Epithelial cell of prostate (primary cell): Measurements from ENCODE around the gene ZNF469.

Source experiments
- DNase-seq: peaks from one replicate; pipeline ENCODE4 v3.0.0-alpha.2; 2011; ENCODE audit warnings: low read depth, low spot score
- H3K27ac ChIP-seq: fragments of 450-650 bp; 2 replicates; pipeline ENCODE4 v1.5.1; 2017; ENCODE audit warnings: mild to moderate bottlenecking

Gene ZNF469

DNA sequence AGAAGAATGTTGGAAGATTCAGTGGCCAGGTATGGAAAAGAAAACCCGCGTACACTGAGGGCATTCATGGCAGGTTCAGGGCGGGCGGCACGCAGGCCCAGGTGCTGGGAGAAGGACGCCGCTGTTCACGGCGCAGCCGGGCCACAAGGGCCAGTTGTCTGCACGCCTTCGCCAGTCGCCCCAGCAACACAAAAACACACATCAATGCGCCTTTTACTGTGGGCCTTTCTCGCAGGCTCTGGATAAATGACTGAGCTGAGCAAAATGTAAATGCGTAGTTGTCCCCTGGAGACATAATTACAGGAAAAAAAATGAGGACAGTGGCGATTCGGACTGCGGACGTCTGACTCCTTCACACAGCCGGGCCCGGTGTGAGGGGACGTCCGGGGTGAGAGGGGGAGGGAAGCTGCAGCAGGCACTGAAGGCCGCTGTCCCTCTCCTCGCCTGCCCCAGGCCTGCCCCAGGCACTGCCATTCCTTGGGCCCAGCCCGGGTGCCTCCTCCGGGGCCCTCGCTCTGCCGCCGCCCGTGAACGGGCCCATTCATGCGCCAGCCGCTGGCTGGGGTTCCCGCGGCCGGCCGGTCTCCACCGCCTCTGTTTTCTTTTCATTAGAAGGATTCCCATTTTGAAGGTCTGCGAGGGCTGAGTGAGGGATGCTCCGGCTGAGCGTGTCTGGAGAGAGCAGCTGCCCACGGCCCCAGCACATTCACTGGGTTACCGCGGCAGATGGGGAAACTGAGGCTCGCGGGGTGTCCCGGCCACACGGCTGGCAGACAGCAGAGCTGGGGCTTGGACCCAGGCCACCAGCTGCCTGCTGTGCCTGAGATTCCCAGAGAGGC, 6.5 kb upstream of the ZNF469 start:
- no peak for DNase-seq
- no peak overlapping the region for H3K27ac ChIP-seq

GRCh38 chr16:88376835-88377726, 5.7 kb upstream of the ZNF469 start:
- no peak for DNase-seq
- H3K27ac ChIP-seq, result no peak overlapping the region

DNA sequence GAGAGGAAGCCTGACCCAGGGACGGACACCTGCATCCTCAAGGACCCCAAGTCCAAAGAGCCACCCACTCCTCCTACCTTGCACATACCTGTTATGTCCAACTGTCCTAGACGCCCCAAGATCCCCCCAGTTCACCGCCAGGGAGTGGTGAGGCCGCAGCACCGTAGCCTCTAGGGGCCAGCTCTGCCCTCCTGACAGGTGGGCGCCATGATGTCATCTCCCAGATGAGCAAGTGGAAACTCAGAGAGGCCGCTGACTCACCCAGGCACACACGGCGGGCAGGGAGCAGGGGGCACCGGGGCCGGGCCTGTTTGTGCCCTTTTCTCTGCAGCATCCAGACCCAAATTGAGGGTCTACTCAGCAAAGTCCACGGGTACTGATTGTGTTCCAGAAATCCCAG, 4.8 kb upstream of the ZNF469 start:
- DNase-seq, result no peak
- H3K27ac ChIP-seq, result no peak overlapping the region

DNA sequence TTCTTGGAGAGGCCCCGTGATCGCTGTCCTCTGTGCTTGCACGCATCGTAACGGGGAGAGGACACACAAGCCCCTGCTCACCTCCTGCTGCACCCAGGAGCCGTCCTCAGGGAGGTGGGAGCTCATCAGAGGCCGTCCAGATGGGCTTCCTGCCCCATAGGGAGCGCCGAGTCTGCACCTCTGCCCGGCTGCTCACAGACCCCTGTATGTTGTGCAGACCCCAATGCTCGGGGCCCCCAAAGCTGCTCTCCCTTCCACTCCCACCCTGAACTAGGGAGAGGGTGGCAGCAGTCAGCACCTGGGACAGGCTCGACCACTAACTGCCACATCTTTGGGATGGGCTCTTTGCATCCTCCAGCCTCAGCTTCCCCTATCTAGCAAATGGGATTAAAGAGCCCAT, 4.4 kb upstream of the ZNF469 start:
- DNase-seq, result no peak
- H3K27ac ChIP-seq, result no peak overlapping the region

DNA sequence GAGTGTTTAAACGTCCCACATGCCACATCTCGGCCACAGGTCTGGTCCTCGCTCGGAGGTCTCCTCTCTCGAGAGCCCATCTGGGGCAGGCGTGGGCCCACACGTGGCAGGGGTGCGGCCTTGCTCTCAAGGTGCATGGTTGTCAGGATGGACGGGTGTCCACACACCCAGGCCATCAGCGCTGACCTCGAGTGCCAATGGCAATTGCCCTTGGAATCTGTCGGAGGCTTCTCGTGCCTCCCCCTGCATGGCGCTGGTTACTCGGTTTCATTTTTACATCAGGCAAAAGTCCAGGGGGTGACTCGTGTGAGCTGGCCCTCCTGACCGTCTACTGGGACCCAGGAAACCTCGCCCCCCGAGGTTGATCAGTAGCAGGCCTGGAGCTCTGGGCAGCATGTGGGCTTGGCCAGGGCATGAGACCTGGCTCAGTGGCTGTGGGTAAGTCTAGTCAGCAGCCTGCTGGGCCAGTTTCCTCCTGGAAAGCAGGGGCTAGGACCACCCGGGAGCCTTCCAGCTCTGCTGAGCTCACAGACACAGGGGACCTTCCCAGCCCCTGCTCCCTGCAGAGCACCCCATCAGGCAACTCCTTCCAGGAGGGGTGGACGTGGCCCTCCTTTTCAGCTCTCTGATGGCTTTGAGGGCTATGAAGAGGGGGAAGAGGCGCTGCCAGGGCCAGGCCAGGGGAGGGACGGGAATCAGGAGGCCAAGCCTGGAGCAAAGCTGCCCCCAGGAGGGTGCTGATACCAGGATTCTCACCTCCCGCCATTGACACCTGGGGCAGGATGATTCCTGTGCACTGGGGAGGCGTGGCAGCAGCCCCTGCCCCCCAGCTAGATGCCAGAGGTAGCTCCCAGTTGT, 3.7 kb upstream of the ZNF469 start:
- no peak overlapping the region for H3K27ac ChIP-seq
- no peak for DNase-seq

- no peak overlapping the region for H3K27ac ChIP-seq
- DNase-seq, result no peak
Observed at GRCh38 chr16:88379694-88380040, 3.1 kb upstream of the ZNF469 start.

DNA sequence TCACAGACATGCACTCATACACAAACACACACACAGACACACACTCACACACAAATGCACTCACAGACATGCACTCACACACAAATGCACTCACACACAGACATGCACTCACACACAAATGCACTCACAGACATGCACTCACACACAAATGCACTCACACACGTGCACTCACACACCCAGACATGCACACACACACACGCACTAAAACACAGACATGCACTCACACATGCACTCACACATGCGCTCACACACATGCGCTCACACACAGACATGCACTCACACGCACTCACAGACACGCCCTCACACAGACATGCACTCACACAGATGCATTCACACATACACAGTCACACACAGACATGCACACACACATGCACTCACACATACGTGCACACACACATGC, 2.7 kb upstream of the ZNF469 start:
- DNase-seq, result no peak
- H3K27ac ChIP-seq, result no peak overlapping the region

DNA sequence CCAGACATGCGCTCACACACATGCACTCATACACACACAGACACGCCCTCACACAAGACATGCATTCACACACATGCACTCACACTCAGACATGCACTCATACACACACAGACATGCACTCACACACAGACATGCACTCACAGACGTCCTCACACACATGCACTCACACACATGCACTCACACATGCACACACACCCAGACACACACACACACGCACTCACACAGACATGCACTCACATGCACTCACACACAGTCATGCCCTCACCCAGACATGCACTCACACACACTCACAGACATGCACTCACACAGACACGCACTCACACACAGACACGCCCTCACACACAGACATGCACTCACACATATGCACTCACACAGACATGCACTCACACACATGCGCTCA, 2.1 kb upstream of the ZNF469 start:
- no peak for DNase-seq

GRCh38 chr16:88381820-88382451, 823 bp upstream of the ZNF469 start:
- H3K27ac ChIP-seq, result no peak overlapping the region
- DNase-seq, result no peak

More for the DNA sequence above, 2.1 kb upstream of the ZNF469 start:
- no peak overlapping the region for H3K27ac ChIP-seq

DNA sequence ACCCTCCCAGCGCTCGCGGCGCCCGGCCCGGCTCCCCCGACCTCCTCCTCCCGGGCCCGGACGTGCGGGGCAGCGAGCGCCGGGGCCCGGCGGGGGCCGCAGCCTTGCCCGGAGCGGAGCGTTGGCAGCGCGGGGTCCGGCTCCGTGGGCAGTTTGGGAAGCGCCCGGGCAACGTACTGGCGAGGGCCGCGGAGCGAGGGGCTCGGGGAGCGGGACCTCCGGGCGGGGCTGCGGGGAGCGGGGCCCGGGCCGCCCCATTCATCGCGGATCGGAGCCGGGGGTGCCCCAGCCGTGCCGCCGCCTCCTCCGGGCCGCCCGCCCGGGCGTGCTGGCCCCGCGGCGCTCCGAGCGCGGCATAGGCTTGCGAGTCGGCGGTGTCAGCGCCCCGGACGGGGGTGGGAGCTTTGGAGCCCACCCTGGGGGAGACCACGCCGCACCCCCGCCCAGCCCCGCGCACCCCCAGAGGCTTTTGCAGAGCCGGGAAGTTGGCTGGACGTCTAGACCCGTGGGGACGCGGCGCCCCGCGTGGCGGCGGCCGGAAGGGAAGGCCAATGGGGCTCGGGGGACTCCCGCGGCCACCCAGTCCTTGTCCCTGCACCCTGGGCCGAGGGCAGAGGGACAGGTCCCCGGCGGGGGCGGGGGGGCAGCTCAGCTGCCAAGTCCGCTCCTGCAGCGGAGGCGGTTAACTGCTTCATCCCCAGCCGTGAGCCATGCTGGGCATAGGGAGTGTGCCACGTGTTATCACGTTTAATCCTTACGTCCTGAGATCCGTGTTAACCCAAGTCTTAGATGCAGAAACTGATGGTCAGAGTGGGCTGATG, 852 bp downstream of the ZNF469 start:
- no peak for DNase-seq
- H3K27ac ChIP-seq, result no peak overlapping the region

DNA sequence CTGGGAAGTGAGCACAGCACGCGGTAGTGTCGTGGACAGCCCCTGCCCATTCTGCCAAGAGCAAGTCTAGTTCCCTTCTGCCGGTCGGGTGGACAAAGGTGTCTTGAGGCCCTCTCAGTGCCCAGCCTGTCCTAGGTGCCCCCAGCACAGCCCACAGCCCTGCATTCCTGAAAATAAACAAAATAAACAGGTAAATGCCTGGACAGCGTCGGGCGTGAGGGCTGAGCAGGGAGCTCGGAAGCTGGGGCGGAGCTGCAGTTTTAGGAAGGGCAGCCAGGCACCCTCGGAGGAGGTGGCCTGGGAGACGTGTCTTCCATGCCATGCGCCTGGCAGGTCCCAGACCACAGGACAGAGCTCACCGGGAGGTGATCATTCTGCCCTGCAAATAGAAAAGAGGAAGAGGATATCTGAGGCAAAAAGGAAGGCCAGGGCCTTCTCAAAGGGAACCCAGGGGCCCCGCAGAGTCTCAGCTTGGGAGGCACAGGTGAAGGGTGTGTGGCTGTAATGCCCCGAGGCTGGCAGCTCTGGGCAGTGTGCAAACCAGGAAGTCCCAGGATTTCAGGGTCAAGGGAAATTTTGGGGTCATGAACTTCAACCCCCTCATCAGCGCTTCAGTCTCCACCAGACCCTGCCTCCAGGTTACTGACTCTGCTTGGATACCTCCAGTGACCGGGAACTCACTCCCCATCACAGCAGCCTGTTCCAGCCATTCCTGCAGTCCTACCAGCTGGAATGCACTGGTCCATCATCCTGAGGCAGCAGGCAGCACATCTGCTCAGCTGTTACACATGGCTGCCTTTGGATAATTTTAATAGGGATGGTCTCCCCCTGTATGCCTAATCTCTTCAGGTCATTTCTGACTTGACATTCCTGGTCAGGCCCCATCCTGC, 1.7 kb downstream of the ZNF469 start:
- H3K27ac ChIP-seq, result no peak overlapping the region
- no peak for DNase-seq

DNA sequence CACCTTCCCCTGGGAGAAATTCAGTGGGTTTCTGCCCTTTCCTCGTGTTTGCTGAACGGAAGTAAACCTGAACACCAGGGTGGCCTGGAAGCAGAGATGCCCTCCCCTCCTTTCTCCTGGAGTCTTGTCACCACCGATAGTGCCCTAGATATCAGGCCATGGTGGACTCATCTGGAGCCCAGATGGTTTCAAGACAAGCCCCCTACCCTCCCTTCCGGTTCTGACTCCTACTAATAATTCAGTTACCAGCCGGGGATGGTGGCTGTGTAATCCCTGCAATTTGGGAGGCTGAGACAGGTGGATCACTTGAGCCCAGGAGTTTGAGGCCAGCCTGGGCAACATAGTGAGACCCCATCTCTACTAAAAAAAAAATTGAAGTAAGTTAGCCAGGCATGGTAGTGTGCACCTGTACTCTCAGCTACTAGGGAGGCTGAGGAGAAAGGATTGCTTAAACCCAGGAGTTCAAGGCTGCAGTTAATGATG, 2.4 kb downstream of the ZNF469 start:
- no peak overlapping the region for H3K27ac ChIP-seq
- DNase-seq, result no peak

GRCh38 chr16:88385831-88386815, 3.4 kb downstream of the ZNF469 start:
- no peak overlapping the region for H3K27ac ChIP-seq
- no peak for DNase-seq

GRCh38 chr16:88387180-88387765, 4.5 kb downstream of the ZNF469 start:
- H3K27ac ChIP-seq, result no peak overlapping the region
- no peak for DNase-seq

GRCh38 chr16:88387941-88388627, 5.3 kb downstream of the ZNF469 start:
- H3K27ac ChIP-seq, result no peak overlapping the region
- no peak for DNase-seq

DNA sequence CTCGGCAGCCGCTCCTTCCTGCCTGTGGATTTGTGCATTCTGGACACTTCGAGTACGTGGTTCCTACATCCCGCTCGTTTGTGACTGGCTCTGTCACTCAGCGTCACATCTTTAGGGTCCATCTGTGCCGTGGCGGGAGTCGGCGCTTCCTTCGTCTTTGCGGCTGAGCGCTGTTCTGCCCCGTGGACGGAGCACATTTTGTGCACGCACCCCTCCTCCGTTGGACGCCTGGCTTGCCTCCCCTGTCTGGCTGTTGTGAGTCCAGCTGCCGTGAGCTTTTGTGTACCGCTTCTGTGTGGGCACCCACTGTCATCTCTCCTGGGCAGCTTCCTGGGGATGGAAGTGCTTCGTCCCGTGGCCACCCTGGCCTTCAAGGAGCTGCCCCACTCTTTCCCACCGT, 6.4 kb downstream of the ZNF469 start:
- no peak overlapping the region for H3K27ac ChIP-seq
- DNase-seq, result no peak
